IMR-90 (cell line): ENCODE data around the gene C2.
"Not testable (repeated sequence)": the region's sequence is repeated elsewhere in the genome, so short reads cannot be mapped to it uniquely, and the experiment has no call there.

Experiments used
- BHLHE40 ChIP-seq: fragments of 150-350 bp; IDR thresholded peaks from 2 replicates; pipeline ENCODE4 v1.6.1; 2016; ENCODE audit warnings: mild to moderate bottlenecking, low read depth, low read length
- CEBPB ChIP-seq: IDR thresholded peaks from 2 replicates; pipeline ENCODE4 v1.6.1; 2012; ENCODE audit warnings: low read depth, low read length, improper control_type of control experiment
- FOS ChIP-seq: fragments of 150-350 bp; IDR thresholded peaks from 2 replicates; pipeline ENCODE4 v1.6.1; 2016; ENCODE audit warnings: low read depth, low read length
- MAFK ChIP-seq: IDR thresholded peaks from 2 replicates; pipeline ENCODE4 v1.6.1; 2012; ENCODE audit warnings: low read depth, low read length, improper control_type of control experiment
- MXI1 ChIP-seq: IDR thresholded peaks from 2 replicates; pipeline ENCODE4 v1.6.1; 2012; ENCODE audit warnings: low read depth, mild to moderate bottlenecking, low read length, moderate library complexity, borderline replicate concordance
- POLR2A ChIP-seq: IDR thresholded peaks from 2 replicates; pipeline ENCODE4 v1.6.1; 2012; ENCODE audit warnings: mild to moderate bottlenecking, low read depth, low read length
- RCOR1 ChIP-seq: IDR thresholded peaks from 2 replicates; pipeline ENCODE4 v1.6.1; 2012; ENCODE audit warnings: mild to moderate bottlenecking, low read length, improper control_type of control experiment; ENCODE audit not compliant: insufficient replicate concordance
- SMC3 ChIP-seq: fragments of 150-350 bp; IDR thresholded peaks from 2 replicates; pipeline ENCODE4 v1.6.1; 2016; ENCODE audit warnings: low read depth, mild to moderate bottlenecking, antibody characterized with exemption, low read length, moderate library complexity
- TF ChIP-seq, protein P1 (sequence below): conservative IDR thresholded peaks from 2 replicates; pipeline ENCODE4 v1.5.1; 2012; ENCODE audit warnings: mild to moderate bottlenecking, low read depth, low read length, improper control_type of control experiment

DNA sequence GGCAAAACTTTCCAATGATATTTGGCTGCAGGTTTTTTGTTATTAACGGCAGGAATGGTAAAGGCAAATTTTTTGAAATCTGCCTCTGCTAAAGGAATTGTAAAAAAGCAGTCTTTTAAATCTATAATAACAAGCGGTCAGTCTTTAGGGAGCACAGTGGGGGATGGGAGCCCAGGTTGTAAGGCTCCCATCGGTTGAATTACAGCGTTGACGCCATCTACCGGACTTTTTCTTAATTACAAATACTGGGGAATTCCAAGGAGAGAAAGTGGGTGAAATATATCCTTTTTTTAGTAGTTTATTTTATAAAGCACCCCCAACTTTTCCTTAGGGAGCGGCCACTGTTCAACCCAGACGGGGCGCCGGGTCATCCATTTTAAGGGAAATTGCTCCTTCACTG, 61.8 kb downstream of the C2 start:
- not testable (repeated sequence) for TF ChIP-seq CEBPB, FOS, SMC3, POLR2A, MAFK, RCOR1, MXI1, BHLHE40
- TF ChIP-seq, protein P1, sequence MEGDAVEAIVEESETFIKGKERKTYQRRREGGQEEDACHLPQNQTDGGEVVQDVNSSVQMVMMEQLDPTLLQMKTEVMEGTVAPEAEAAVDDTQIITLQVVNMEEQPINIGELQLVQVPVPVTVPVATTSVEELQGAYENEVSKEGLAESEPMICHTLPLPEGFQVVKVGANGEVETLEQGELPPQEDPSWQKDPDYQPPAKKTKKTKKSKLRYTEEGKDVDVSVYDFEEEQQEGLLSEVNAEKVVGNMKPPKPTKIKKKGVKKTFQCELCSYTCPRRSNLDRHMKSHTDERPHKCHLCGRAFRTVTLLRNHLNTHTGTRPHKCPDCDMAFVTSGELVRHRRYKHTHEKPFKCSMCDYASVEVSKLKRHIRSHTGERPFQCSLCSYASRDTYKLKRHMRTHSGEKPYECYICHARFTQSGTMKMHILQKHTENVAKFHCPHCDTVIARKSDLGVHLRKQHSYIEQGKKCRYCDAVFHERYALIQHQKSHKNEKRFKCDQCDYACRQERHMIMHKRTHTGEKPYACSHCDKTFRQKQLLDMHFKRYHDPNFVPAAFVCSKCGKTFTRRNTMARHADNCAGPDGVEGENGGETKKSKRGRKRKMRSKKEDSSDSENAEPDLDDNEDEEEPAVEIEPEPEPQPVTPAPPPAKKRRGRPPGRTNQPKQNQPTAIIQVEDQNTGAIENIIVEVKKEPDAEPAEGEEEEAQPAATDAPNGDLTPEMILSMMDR = not testable (repeated sequence)
